ENCODE results near the gene WDR27. TPM values are rescaled to one million over a fixed set of nuclear protein-coding genes. Genes with fewer than 3 reads are reported as not detected.

WDR27 gene
- polyA plus RNA-seq, 4 donors: 9.7 to 62.2 (median 14.7) TPM

- peaks cover 0 to 6% of the 10 kb centered on the region in 2 donors for H3K9me3 ChIP-seq (ENCODE audit: control insufficient read depth in 2 of 2, insufficient read depth in 1 of 2, low read depth in 1 of 2, low read length in 1 of 2)
- FAIRE-seq (no peak), DNase-seq (peak in 1 of 2 donors; percentile 27)
- 82 to 87% (median 84%) methylated on average over 13 of the region's 13 CpGs for WGBS, 3 donors
- no peaks in the 10 kb centered on the region for H3K4me1 ChIP-seq (ENCODE audit: control insufficient read depth in 3 of 3, insufficient read depth in 2 of 3, low read depth in 1 of 3, low read length in 2 of 3)
- H3K27me3 ChIP-seq (ENCODE audit: control insufficient read depth in 3 of 3, insufficient read depth in 3 of 3, low read length in 3 of 3): no peaks in the 10 kb centered on the region
- H3K36me3 ChIP-seq (ENCODE audit: control insufficient read depth in 3 of 3, insufficient read depth in 2 of 3, low read depth in 1 of 3, low read length in 3 of 3): peaks cover 0 to 14% (median 0%) of the 10 kb centered on the region in 3 donors
- no peak overlapping the region for H3K4me3 ChIP-seq (ENCODE audit: low read depth in 1 of 3, low read length in 3 of 3)
- peak overlapping the region in 1 of 3 donors; percentile 52 for H3K27ac ChIP-seq (ENCODE audit: low read depth in 1 of 3, low read length in 2 of 3)
Measured at GRCh38 chr6:169556758-169557548, 144.9 kb downstream of the WDR27 start.

- Histone ChIP-seq H3K4me1 (ENCODE audit: control insufficient read depth in 3 of 3, insufficient read depth in 2 of 3, low read depth in 1 of 3, low read length in 2 of 3) (no peaks in the 10 kb centered on the region), H3K27me3 (ENCODE audit: control insufficient read depth in 3 of 3, insufficient read depth in 3 of 3, low read length in 3 of 3) (no peaks in the 10 kb centered on the region), H3K9me3 (ENCODE audit: control insufficient read depth in 2 of 2, insufficient read depth in 1 of 2, low read depth in 1 of 2, low read length in 1 of 2) (peaks cover 0 to 7% of the 10 kb centered on the region in 2 donors), H3K4me3 (ENCODE audit: low read depth in 1 of 3, low read length in 3 of 3) (no peak overlapping the region), H3K36me3 (ENCODE audit: control insufficient read depth in 3 of 3, insufficient read depth in 2 of 3, low read depth in 1 of 3, low read length in 3 of 3) (peaks cover 0 to 14% (median 0%) of the 10 kb centered on the region in 3 donors), H3K27ac (ENCODE audit: low read depth in 1 of 3, low read length in 2 of 3) (no peak overlapping the region)
- 70 to 77% (median 75%) methylated on average over 5 of the region's 5 CpGs for WGBS, 3 donors
- no peak for FAIRE-seq
- DNase-seq: no peak
Measured at GRCh38 chr6:169555971-169556617, 145.7 kb downstream of the WDR27 start.

GRCh38 chr6:169545982-169546381 is 155.8 kb downstream of the WDR27 start:
- Histone ChIP-seq H3K36me3 (ENCODE audit: control insufficient read depth in 3 of 3, insufficient read depth in 2 of 3, low read depth in 1 of 3, low read length in 3 of 3) (no peaks in the 10 kb centered on the region), H3K27ac (ENCODE audit: low read depth in 1 of 3, low read length in 2 of 3) (no peak overlapping the region), H3K27me3 (ENCODE audit: control insufficient read depth in 3 of 3, insufficient read depth in 3 of 3, low read length in 3 of 3) (no peaks in the 10 kb centered on the region), H3K4me3 (ENCODE audit: low read depth in 1 of 3, low read length in 3 of 3) (no peak overlapping the region), H3K4me1 (ENCODE audit: control insufficient read depth in 3 of 3, insufficient read depth in 2 of 3, low read depth in 1 of 3, low read length in 2 of 3) (no peaks in the 10 kb centered on the region), H3K9me3 (ENCODE audit: control insufficient read depth in 2 of 2, insufficient read depth in 1 of 2, low read depth in 1 of 2, low read length in 1 of 2) (no peaks in the 10 kb centered on the region)
- no peak for DNase-seq
- WGBS, 3 donors: 85 to 88% (median 88%) methylated on average over 6 of the region's 6 CpGs
- FAIRE-seq: no peak

GRCh38 chr6:169543704-169544103 is 158.1 kb downstream of the WDR27 start:
- no peak overlapping the region for H3K4me3 ChIP-seq (ENCODE audit: low read depth in 1 of 3, low read length in 3 of 3)
- peaks cover 0 to 3% of the 10 kb centered on the region in 2 donors for H3K9me3 ChIP-seq (ENCODE audit: control insufficient read depth in 2 of 2, insufficient read depth in 1 of 2, low read depth in 1 of 2, low read length in 1 of 2)
- no peaks in the 10 kb centered on the region for H3K36me3 ChIP-seq (ENCODE audit: control insufficient read depth in 3 of 3, insufficient read depth in 2 of 3, low read depth in 1 of 3, low read length in 3 of 3)
- no peaks in the 10 kb centered on the region for H3K4me1 ChIP-seq (ENCODE audit: control insufficient read depth in 3 of 3, insufficient read depth in 2 of 3, low read depth in 1 of 3, low read length in 2 of 3)
- DNase-seq (no peak), FAIRE-seq (no peak)
- H3K27ac ChIP-seq (ENCODE audit: low read depth in 1 of 3, low read length in 2 of 3): no peak overlapping the region
- no peaks in the 10 kb centered on the region for H3K27me3 ChIP-seq (ENCODE audit: control insufficient read depth in 3 of 3, insufficient read depth in 3 of 3, low read length in 3 of 3)

GRCh38 chr6:169542491-169542890 is 159.3 kb downstream of the WDR27 start:
- Histone ChIP-seq H3K9me3 (ENCODE audit: control insufficient read depth in 2 of 2, insufficient read depth in 1 of 2, low read depth in 1 of 2, low read length in 1 of 2) (peaks cover 0 to 4% of the 10 kb centered on the region in 2 donors), H3K27ac (ENCODE audit: low read depth in 1 of 3, low read length in 2 of 3) (no peak overlapping the region), H3K4me3 (ENCODE audit: low read depth in 1 of 3, low read length in 3 of 3) (no peak overlapping the region), H3K4me1 (ENCODE audit: control insufficient read depth in 3 of 3, insufficient read depth in 2 of 3, low read depth in 1 of 3, low read length in 2 of 3) (no peaks in the 10 kb centered on the region), H3K36me3 (ENCODE audit: control insufficient read depth in 3 of 3, insufficient read depth in 2 of 3, low read depth in 1 of 3, low read length in 3 of 3) (no peaks in the 10 kb centered on the region), H3K27me3 (ENCODE audit: control insufficient read depth in 3 of 3, insufficient read depth in 3 of 3, low read length in 3 of 3) (no peaks in the 10 kb centered on the region)
- DNase-seq: no peak
- 81 to 97% (median 92%) methylated on average over 1 of the region's 1 CpG for WGBS, 3 donors
- no peak for FAIRE-seq

- Histone ChIP-seq H3K27me3 (ENCODE audit: control insufficient read depth in 3 of 3, insufficient read depth in 3 of 3, low read length in 3 of 3) (no peaks in the 10 kb centered on the region), H3K27ac (ENCODE audit: low read depth in 1 of 3, low read length in 2 of 3) (no peak overlapping the region), H3K4me1 (ENCODE audit: control insufficient read depth in 3 of 3, insufficient read depth in 2 of 3, low read depth in 1 of 3, low read length in 2 of 3) (no peaks in the 10 kb centered on the region), H3K4me3 (ENCODE audit: low read depth in 1 of 3, low read length in 3 of 3) (no peak overlapping the region), H3K9me3 (ENCODE audit: control insufficient read depth in 2 of 2, insufficient read depth in 1 of 2, low read depth in 1 of 2, low read length in 1 of 2) (peaks cover 0 to 8% of the 10 kb centered on the region in 2 donors), H3K36me3 (ENCODE audit: control insufficient read depth in 3 of 3, insufficient read depth in 2 of 3, low read depth in 1 of 3, low read length in 3 of 3) (no peaks in the 10 kb centered on the region)
- FAIRE-seq (no peak), DNase-seq (no peak)
- 78 to 88% (median 88%) methylated on average over 5 of the region's 5 CpGs for WGBS, 3 donors
Measured at GRCh38 chr6:169539176-169539897, 162.5 kb downstream of the WDR27 start.

- H3K4me1 ChIP-seq (ENCODE audit: control insufficient read depth in 3 of 3, insufficient read depth in 2 of 3, low read depth in 1 of 3, low read length in 2 of 3): no peaks in the 10 kb centered on the region
- H3K27me3 ChIP-seq (ENCODE audit: control insufficient read depth in 3 of 3, insufficient read depth in 3 of 3, low read length in 3 of 3): no peaks in the 10 kb centered on the region
- 83 to 91% (median 85%) methylated on average over 5 of the region's 5 CpGs for WGBS, 3 donors
- peaks cover 0 to 16% of the 10 kb centered on the region in 2 donors for H3K9me3 ChIP-seq (ENCODE audit: control insufficient read depth in 2 of 2, insufficient read depth in 1 of 2, low read depth in 1 of 2, low read length in 1 of 2)
- no peak overlapping the region for H3K27ac ChIP-seq (ENCODE audit: low read depth in 1 of 3, low read length in 2 of 3)
- DNase-seq: no peak
- no peaks in the 10 kb centered on the region for H3K36me3 ChIP-seq (ENCODE audit: control insufficient read depth in 3 of 3, insufficient read depth in 2 of 3, low read depth in 1 of 3, low read length in 3 of 3)
- H3K4me3 ChIP-seq (ENCODE audit: low read depth in 1 of 3, low read length in 3 of 3): no peak overlapping the region
- no peak for FAIRE-seq
Measured at GRCh38 chr6:169536446-169537170, 165.2 kb downstream of the WDR27 start.

- H3K36me3 ChIP-seq (ENCODE audit: control insufficient read depth in 3 of 3, insufficient read depth in 2 of 3, low read depth in 1 of 3, low read length in 3 of 3): no peaks in the 10 kb centered on the region
- 93 to 96% (median 96%) methylated on average over 3 of the region's 3 CpGs for WGBS, 3 donors
- no peak overlapping the region for H3K27ac ChIP-seq (ENCODE audit: low read depth in 1 of 3, low read length in 2 of 3)
- peaks cover 0 to 14% of the 10 kb centered on the region in 2 donors for H3K9me3 ChIP-seq (ENCODE audit: control insufficient read depth in 2 of 2, insufficient read depth in 1 of 2, low read depth in 1 of 2, low read length in 1 of 2)
- H3K4me1 ChIP-seq (ENCODE audit: control insufficient read depth in 3 of 3, insufficient read depth in 2 of 3, low read depth in 1 of 3, low read length in 2 of 3): no peaks in the 10 kb centered on the region
- DNase-seq (no peak), FAIRE-seq (no peak)
- H3K4me3 ChIP-seq (ENCODE audit: low read depth in 1 of 3, low read length in 3 of 3): no peak overlapping the region
- no peaks in the 10 kb centered on the region for H3K27me3 ChIP-seq (ENCODE audit: control insufficient read depth in 3 of 3, insufficient read depth in 3 of 3, low read length in 3 of 3)
Measured at GRCh38 chr6:169534039-169534421, 167.8 kb downstream of the WDR27 start.
